Suprapubic skin (tissue), 4 donors: ENCODE results near the gene HTATSF1. TPM values are rescaled to one million over a fixed set of nuclear protein-coding genes. Genes with fewer than 3 reads are reported as not detected.

ENCODE experiments used
- DNase-seq, 2 donors: peaks; one replicate each; pipeline ENCODE4 v3.0.0-alpha.2; 2019; ENCODE audit warnings: low spot score in 2 of 2
- H3K27ac ChIP-seq: fragments of 200-600 bp; sonication (generic); one replicate; pipeline ENCODE4 v1.5.1; 2019
- H3K27me3 ChIP-seq: fragments of 200-600 bp; sonication (generic); one replicate; pipeline ENCODE4 v1.5.1; 2019
- H3K36me3 ChIP-seq: fragments of 200-600 bp; sonication (generic); one replicate; pipeline ENCODE4 v1.5.1; 2019
- H3K4me1 ChIP-seq: fragments of 200-600 bp; sonication (generic); one replicate; pipeline ENCODE4 v1.5.1; 2019
- H3K4me3 ChIP-seq: fragments of 200-600 bp; sonication (generic); one replicate; pipeline ENCODE4 v1.5.1; 2019; ENCODE audit warnings: mild to moderate bottlenecking
- H3K9me3 ChIP-seq: fragments of 200-600 bp; sonication (generic); one replicate; pipeline ENCODE4 v1.5.1; 2019
- EP300 ChIP-seq: sonication (generic); formaldehyde crosslinking; IDR thresholded peaks from one replicate; pipeline ENCODE4 v1.6.1; 2017; ENCODE audit warnings: antibody characterized with exemption
- POLR2A ChIP-seq, 2 donors: fragments of 450-650 bp; IDR thresholded peaks; one replicate each; pipeline ENCODE4 v1.6.1; 2017; ENCODE audit warnings: antibody characterized with exemption in 2 of 2, mild to moderate bottlenecking in 2 of 2, moderate library complexity in 2 of 2
- POLR2AphosphoS5 ChIP-seq, 3 donors: sonication (generic); formaldehyde crosslinking; IDR thresholded peaks; one replicate each; pipeline ENCODE4 v1.6.1; 2017; ENCODE audit warnings: antibody characterized with exemption in 3 of 3
- WGBS: methylation state at CpG from one replicate; pipeline ENCODE4 v1.1.5; 2018; 5-methylcytosine and 5-hydroxymethylcytosine counted together
- total RNA-seq, 4 donors: library from RNA; depleted of rRNA; stranded (reverse); fragments of >200 nt; gene quantifications; one replicate each; pipeline ENCODE4 v1.1.0, GENCODE V29; 2016
- TF ChIP-seq, protein P1 (sequence below), 2 donors: fragments of 200-600 bp in 1 of 2; fragments of 450-650 bp in 1 of 2; sonication (generic) in 1 of 2; IDR thresholded peaks; one replicate each; pipeline ENCODE4 v1.5.1; 2016 to 2019; ENCODE audit warnings: antibody characterized with exemption in 2 of 2, mild to moderate bottlenecking in 1 of 2, moderate library complexity in 1 of 2

HTATSF1 gene
- total RNA-seq, 4 donors from 2014 or later = 32.6 to 49.1 (median 46.7) TPM

DNA sequence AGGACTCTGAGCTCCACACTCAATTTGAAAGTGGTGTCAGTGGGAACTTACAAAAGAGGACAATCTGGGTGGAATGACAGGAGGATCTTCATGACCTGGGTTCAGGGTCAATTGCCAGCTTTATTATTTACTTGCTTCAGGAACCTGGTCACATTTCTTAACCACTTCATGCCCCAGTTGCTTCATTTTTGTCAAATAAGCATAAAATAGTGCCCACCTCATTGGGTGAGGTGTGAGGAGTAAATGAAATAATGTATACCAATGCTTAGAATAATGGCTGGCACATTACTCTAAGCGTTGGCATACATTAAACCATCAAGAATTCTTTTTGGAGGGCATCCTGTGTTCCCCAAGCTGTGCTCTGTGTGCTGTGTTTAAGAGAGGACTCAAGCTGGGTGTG lies 54.0 kb downstream of the HTATSF1 start:
- H3K4me3 ChIP-seq = no peak overlapping the region
- H3K4me1 ChIP-seq = no peaks in the 10 kb centered on the region
- TF ChIP-seq, protein P1, sequence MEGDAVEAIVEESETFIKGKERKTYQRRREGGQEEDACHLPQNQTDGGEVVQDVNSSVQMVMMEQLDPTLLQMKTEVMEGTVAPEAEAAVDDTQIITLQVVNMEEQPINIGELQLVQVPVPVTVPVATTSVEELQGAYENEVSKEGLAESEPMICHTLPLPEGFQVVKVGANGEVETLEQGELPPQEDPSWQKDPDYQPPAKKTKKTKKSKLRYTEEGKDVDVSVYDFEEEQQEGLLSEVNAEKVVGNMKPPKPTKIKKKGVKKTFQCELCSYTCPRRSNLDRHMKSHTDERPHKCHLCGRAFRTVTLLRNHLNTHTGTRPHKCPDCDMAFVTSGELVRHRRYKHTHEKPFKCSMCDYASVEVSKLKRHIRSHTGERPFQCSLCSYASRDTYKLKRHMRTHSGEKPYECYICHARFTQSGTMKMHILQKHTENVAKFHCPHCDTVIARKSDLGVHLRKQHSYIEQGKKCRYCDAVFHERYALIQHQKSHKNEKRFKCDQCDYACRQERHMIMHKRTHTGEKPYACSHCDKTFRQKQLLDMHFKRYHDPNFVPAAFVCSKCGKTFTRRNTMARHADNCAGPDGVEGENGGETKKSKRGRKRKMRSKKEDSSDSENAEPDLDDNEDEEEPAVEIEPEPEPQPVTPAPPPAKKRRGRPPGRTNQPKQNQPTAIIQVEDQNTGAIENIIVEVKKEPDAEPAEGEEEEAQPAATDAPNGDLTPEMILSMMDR (IDR thresholded peaks at IDR 0.05) = no peak
- TF ChIP-seq POLR2AphosphoS5 (IDR thresholded peaks at IDR 0.05) = no peak
- no peak for TF ChIP-seq EP300
- no peak for TF ChIP-seq POLR2A (IDR thresholded peaks at IDR 0.05)
- no peak overlapping the region for H3K27ac ChIP-seq
- DNase-seq = no peak
- H3K9me3 ChIP-seq = no peaks in the 10 kb centered on the region
- H3K27me3 ChIP-seq = no peaks in the 10 kb centered on the region
- no peaks in the 10 kb centered on the region for H3K36me3 ChIP-seq
- WGBS = 63% methylated on average over 1 of the region's 1 CpG

DNA sequence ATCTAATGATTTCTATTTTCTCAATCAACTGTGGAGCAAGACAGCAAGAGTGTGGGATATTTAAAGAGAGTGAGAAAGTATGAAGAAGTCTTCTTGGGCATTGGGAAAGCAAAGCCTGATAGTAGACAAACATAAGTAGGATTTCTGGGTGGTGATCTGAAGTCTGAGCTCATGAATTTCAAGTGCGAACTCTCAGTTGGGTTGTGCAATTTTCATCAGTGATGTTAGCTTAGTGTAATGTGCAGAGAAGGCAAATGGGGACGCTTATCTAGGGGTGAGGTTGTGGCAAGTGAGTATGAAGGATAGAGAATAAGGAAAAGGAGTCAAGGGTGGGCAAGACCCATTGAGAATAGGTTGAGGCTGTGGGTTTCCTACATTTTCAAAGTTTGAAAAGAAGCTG lies 58.3 kb downstream of the HTATSF1 start:
- H3K27ac ChIP-seq = no peak overlapping the region
- H3K9me3 ChIP-seq = no peaks in the 10 kb centered on the region
- no peaks in the 10 kb centered on the region for H3K27me3 ChIP-seq
- 61% methylated on average over 2 of the region's 2 CpGs for WGBS
- H3K4me1 ChIP-seq = no peaks in the 10 kb centered on the region
- H3K4me3 ChIP-seq = no peak overlapping the region
- TF ChIP-seq EP300 (no peak), POLR2AphosphoS5 (IDR thresholded peaks at IDR 0.05) (no peak)
- TF ChIP-seq, protein P1 (IDR thresholded peaks at IDR 0.05) = no peak
- DNase-seq = no peak
- H3K36me3 ChIP-seq = no peaks in the 10 kb centered on the region

Other genes with a start within 250 kb of the HTATSF1 start
- gene MAP7D3, start 246.2 kb upstream of the HTATSF1 start, total RNA-seq = 10 to 100 TPM in 1 of 4 donors, 1 to 10 TPM in 3; 4.3 to 10.2 (median 7.6) TPM
- not detected for gene ADGRG4, start 196.6 kb upstream of the HTATSF1 start, total RNA-seq
- gene BRS3, start 9.6 kb upstream of the HTATSF1 start, total RNA-seq = not detected
- gene VGLL1, start 34.6 kb downstream of the HTATSF1 start, total RNA-seq = not detected
- not detected for gene CD40LG, start 150.6 kb downstream of the HTATSF1 start, total RNA-seq